HEK293 (cell line): Measurements from ENCODE around the gene RELB.

Source experiments
- ZBTB21 ChIP-seq: fragments of 450-650 bp; formaldehyde crosslinking; IDR thresholded peaks from 2 replicates; pipeline ENCODE4 v1.5.1; 2017; ENCODE audit warnings: missing biosample characterization, missing genetic modification characterization
- ZNF133 ChIP-seq: fragments of 450-650 bp; formaldehyde crosslinking; IDR thresholded peaks from 2 replicates; pipeline ENCODE4 v1.5.1; 2016; ENCODE audit warnings: missing biosample characterization, missing genetic modification characterization
- ZNF214 ChIP-seq: fragments of 450-650 bp; formaldehyde crosslinking; IDR thresholded peaks from 2 replicates; pipeline ENCODE4 v1.5.1; 2017; ENCODE audit warnings: missing biosample characterization, mild to moderate bottlenecking, missing genetic modification characterization, borderline replicate concordance
- ZNF530 ChIP-seq: fragments of 450-650 bp; formaldehyde crosslinking; IDR thresholded peaks from 2 replicates; pipeline ENCODE4 v1.5.1; 2016; ENCODE audit warnings: low read depth, missing biosample characterization, missing genetic modification characterization
- ZNF571 ChIP-seq: fragments of 450-650 bp; formaldehyde crosslinking; IDR thresholded peaks from 2 replicates; pipeline ENCODE4 v1.5.0; 2017; ENCODE audit warnings: missing biosample characterization, missing genetic modification characterization
- ZSCAN23 ChIP-seq: fragments of 450-650 bp; formaldehyde crosslinking; IDR thresholded peaks from 2 replicates; pipeline ENCODE4 v1.5.1; 2016; ENCODE audit warnings: missing biosample characterization, missing genetic modification characterization
- TF ChIP-seq, protein P1 (sequence below): fragments of 450-650 bp; formaldehyde crosslinking; IDR thresholded peaks from 2 replicates; pipeline ENCODE4 v1.5.1; 2017; ENCODE audit warnings: missing biosample characterization, missing genetic modification characterization
- TF ChIP-seq, protein P2 (sequence below): fragments of 450-650 bp; formaldehyde crosslinking; IDR thresholded peaks from 2 replicates; pipeline ENCODE4 v1.5.1; 2016; ENCODE audit warnings: missing biosample characterization, missing genetic modification characterization
- TF ChIP-seq, protein P3 (sequence below): fragments of 450-650 bp; formaldehyde crosslinking; IDR thresholded peaks from 2 replicates; pipeline ENCODE4 v1.5.1; 2016; ENCODE audit warnings: missing biosample characterization, missing genetic modification characterization
- TF ChIP-seq, protein P4 (sequence below): fragments of 450-650 bp; formaldehyde crosslinking; IDR thresholded peaks from 2 replicates; pipeline ENCODE4 v1.5.1; 2016; ENCODE audit warnings: missing biosample characterization, missing genetic modification characterization, low read depth
- TF ChIP-seq, protein P5 (sequence below): fragments of 450-650 bp; formaldehyde crosslinking; IDR thresholded peaks from 2 replicates; pipeline ENCODE4 v1.5.1; 2016; ENCODE audit warnings: missing biosample characterization, missing genetic modification characterization
- TF ChIP-seq, protein P6 (sequence below): fragments of 450-650 bp; formaldehyde crosslinking; IDR thresholded peaks from 2 replicates; pipeline ENCODE4 v1.5.1; 2016; ENCODE audit warnings: missing biosample characterization, missing genetic modification characterization

DNA sequence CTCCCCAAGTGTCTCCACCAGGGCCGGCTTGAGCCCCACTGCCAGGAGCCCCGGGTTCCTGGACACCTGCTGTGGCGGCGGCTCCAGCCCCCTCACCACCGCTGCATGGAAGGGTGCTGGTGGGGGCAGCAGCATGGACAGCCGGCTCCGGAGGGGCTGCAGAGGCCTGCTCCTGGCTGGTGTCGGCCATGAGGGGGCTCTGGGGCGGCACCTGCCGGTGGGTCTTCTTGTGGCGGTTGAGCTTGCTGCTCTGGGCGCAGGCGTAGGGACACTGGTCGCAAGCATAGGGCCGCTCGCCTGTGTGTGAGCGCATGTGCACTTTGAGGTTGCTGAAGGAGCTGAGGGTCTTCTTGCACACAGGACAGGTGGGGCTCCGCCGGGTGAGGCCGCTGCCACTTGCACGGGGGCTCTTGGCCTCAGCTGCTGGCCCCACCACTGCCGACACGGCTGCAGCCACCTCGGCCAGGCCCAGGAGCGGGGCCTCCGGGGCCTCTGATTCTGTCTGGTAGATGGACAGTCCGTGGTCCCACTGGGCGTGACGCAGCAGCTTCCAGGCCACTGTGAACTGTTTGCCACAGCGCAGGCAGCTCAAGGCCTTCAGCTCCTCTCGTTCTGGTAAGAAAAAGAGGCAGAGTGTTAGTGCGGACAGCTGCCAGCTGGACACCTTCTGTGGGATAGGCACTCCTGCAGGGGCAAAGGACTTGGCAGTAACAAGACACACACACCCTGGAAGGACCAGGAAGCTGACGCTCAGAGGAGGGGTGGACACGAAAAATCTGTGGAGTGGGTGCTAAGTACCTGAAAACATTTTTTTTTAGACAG is 70.9 kb downstream of the RELB start:
- TF ChIP-seq, protein P1, sequence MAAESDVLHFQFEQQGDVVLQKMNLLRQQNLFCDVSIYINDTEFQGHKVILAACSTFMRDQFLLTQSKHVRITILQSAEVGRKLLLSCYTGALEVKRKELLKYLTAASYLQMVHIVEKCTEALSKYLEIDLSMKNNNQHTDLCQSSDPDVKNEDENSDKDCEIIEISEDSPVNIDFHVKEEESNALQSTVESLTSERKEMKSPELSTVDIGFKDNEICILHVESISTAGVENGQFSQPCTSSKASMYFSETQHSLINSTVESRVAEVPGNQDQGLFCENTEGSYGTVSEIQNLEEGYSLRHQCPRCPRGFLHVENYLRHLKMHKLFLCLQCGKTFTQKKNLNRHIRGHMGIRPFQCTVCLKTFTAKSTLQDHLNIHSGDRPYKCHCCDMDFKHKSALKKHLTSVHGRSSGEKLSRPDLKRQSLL (tag by site-specific recombination) = no peak
- TF ChIP-seq, protein P2, sequence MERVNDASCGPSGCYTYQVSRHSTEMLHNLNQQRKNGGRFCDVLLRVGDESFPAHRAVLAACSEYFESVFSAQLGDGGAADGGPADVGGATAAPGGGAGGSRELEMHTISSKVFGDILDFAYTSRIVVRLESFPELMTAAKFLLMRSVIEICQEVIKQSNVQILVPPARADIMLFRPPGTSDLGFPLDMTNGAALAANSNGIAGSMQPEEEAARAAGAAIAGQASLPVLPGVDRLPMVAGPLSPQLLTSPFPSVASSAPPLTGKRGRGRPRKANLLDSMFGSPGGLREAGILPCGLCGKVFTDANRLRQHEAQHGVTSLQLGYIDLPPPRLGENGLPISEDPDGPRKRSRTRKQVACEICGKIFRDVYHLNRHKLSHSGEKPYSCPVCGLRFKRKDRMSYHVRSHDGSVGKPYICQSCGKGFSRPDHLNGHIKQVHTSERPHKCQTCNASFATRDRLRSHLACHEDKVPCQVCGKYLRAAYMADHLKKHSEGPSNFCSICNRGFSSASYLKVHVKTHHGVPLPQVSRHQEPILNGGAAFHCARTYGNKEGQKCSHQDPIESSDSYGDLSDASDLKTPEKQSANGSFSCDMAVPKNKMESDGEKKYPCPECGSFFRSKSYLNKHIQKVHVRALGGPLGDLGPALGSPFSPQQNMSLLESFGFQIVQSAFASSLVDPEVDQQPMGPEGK (tag by site-specific recombination) = no peak
- TF ChIP-seq, protein P3, sequence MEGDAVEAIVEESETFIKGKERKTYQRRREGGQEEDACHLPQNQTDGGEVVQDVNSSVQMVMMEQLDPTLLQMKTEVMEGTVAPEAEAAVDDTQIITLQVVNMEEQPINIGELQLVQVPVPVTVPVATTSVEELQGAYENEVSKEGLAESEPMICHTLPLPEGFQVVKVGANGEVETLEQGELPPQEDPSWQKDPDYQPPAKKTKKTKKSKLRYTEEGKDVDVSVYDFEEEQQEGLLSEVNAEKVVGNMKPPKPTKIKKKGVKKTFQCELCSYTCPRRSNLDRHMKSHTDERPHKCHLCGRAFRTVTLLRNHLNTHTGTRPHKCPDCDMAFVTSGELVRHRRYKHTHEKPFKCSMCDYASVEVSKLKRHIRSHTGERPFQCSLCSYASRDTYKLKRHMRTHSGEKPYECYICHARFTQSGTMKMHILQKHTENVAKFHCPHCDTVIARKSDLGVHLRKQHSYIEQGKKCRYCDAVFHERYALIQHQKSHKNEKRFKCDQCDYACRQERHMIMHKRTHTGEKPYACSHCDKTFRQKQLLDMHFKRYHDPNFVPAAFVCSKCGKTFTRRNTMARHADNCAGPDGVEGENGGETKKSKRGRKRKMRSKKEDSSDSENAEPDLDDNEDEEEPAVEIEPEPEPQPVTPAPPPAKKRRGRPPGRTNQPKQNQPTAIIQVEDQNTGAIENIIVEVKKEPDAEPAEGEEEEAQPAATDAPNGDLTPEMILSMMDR (tag by site-specific recombination) = no peak
- TF ChIP-seq, protein P4, sequence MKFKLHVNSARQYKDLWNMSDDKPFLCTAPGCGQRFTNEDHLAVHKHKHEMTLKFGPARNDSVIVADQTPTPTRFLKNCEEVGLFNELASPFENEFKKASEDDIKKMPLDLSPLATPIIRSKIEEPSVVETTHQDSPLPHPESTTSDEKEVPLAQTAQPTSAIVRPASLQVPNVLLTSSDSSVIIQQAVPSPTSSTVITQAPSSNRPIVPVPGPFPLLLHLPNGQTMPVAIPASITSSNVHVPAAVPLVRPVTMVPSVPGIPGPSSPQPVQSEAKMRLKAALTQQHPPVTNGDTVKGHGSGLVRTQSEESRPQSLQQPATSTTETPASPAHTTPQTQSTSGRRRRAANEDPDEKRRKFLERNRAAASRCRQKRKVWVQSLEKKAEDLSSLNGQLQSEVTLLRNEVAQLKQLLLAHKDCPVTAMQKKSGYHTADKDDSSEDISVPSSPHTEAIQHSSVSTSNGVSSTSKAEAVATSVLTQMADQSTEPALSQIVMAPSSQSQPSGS (tag by site-specific recombination) = no peak
- TF ChIP-seq ZSCAN23 (tag by site-specific recombination) (no peak), ZBTB21 (no peak), ZNF133 (tag by site-specific recombination) (no peak), ZNF571 (tag by site-specific recombination) (no peak), ZNF530 (tag by site-specific recombination) (no peak), ZNF214 (tag by site-specific recombination) (no peak)
- TF ChIP-seq, protein P5, sequence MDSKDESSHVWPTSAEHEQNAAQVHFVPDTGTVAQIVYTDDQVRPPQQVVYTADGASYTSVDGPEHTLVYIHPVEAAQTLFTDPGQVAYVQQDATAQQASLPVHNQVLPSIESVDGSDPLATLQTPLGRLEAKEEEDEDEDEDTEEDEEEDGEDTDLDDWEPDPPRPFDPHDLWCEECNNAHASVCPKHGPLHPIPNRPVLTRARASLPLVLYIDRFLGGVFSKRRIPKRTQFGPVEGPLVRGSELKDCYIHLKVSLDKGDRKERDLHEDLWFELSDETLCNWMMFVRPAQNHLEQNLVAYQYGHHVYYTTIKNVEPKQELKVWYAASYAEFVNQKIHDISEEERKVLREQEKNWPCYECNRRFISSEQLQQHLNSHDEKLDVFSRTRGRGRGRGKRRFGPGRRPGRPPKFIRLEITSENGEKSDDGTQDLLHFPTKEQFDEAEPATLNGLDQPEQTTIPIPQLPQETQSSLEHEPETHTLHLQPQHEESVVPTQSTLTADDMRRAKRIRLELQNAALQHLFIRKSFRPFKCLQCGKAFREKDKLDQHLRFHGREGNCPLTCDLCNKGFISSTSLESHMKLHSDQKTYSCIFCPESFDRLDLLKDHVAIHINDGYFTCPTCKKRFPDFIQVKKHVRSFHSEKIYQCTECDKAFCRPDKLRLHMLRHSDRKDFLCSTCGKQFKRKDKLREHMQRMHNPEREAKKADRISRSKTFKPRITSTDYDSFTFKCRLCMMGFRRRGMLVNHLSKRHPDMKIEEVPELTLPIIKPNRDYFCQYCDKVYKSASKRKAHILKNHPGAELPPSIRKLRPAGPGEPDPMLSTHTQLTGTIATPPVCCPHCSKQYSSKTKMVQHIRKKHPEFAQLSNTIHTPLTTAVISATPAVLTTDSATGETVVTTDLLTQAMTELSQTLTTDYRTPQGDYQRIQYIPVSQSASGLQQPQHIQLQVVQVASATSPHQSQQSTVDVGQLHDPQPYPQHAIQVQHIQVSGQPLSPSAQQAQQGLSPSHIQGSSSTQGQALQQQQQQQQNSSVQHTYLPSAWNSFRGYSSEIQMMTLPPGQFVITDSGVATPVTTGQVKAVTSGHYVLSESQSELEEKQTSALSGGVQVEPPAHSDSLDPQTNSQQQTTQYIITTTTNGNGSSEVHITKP (tag by site-specific recombination) = no peak
- TF ChIP-seq, protein P6, sequence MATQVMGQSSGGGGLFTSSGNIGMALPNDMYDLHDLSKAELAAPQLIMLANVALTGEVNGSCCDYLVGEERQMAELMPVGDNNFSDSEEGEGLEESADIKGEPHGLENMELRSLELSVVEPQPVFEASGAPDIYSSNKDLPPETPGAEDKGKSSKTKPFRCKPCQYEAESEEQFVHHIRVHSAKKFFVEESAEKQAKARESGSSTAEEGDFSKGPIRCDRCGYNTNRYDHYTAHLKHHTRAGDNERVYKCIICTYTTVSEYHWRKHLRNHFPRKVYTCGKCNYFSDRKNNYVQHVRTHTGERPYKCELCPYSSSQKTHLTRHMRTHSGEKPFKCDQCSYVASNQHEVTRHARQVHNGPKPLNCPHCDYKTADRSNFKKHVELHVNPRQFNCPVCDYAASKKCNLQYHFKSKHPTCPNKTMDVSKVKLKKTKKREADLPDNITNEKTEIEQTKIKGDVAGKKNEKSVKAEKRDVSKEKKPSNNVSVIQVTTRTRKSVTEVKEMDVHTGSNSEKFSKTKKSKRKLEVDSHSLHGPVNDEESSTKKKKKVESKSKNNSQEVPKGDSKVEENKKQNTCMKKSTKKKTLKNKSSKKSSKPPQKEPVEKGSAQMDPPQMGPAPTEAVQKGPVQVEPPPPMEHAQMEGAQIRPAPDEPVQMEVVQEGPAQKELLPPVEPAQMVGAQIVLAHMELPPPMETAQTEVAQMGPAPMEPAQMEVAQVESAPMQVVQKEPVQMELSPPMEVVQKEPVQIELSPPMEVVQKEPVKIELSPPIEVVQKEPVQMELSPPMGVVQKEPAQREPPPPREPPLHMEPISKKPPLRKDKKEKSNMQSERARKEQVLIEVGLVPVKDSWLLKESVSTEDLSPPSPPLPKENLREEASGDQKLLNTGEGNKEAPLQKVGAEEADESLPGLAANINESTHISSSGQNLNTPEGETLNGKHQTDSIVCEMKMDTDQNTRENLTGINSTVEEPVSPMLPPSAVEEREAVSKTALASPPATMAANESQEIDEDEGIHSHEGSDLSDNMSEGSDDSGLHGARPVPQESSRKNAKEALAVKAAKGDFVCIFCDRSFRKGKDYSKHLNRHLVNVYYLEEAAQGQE (tag by site-specific recombination) = no peak
